Measurements from ENCODE around the gene DYNC1I1. TPM values are rescaled to one million over a fixed set of nuclear protein-coding genes. Genes with fewer than 3 reads are reported as not detected.

Gene DYNC1I1
- total RNA-seq, 1 donor from 2014 or later = 2.3 TPM

DNA sequence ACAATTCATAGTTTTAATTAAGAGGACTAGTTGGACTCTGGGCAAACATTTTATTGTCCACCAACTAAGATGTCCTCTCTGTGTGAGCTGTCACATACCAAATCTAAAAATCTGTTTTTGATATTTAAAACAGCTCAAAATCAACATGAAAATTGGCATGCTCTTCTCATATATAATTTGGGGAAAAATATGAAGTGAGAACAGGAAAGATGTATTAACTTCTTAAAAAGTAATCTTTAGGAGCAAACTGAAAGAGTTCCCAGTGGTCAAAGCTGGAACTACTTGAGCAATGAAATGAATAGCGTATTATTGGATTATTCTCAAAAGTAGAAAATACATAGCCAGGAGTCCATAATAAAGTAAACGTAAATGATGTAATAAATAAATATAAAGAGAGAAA, 147.2 kb downstream of the DYNC1I1 start:
- DNase-seq (no peak), ATAC-seq (no peak)
- H3K4me3 ChIP-seq = no peak overlapping the region
- intact Hi-C loops (cut with DNase I) = loop anchor here (10.0 kb wide), 1 partner anchor 1145 kb away; no protein-coding TSS in a partner anchor
- H3K27ac ChIP-seq = no peak overlapping the region
- no peaks in the 10 kb centered on the region for H3K36me3 ChIP-seq
- no peaks in the 10 kb centered on the region for H3K4me1 ChIP-seq
- H3K9me3 ChIP-seq = no peaks in the 10 kb centered on the region
- H3K27me3 ChIP-seq = no peaks in the 10 kb centered on the region
- TF ChIP-seq, protein P1, sequence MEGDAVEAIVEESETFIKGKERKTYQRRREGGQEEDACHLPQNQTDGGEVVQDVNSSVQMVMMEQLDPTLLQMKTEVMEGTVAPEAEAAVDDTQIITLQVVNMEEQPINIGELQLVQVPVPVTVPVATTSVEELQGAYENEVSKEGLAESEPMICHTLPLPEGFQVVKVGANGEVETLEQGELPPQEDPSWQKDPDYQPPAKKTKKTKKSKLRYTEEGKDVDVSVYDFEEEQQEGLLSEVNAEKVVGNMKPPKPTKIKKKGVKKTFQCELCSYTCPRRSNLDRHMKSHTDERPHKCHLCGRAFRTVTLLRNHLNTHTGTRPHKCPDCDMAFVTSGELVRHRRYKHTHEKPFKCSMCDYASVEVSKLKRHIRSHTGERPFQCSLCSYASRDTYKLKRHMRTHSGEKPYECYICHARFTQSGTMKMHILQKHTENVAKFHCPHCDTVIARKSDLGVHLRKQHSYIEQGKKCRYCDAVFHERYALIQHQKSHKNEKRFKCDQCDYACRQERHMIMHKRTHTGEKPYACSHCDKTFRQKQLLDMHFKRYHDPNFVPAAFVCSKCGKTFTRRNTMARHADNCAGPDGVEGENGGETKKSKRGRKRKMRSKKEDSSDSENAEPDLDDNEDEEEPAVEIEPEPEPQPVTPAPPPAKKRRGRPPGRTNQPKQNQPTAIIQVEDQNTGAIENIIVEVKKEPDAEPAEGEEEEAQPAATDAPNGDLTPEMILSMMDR (IDR thresholded peaks at IDR 0.05) = no peak

DNA sequence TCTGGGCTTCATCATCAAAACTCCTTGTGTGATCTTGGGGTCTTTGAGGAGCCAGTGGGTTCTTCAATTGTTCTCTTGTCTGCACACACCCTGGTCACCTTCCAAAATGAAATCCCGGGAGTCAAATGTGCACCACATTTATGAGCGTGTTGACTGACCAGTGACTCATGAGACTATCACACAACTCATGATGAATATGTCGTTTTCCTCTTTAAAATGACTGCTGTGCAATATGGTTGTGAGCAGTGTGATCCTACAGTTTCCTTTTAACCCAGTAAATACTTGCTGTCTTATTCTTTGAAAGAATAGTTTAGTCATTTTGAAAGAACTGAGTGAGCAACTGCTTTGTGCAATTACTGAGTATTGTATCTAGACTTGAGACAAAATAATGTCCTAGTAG, 149.2 kb downstream of the DYNC1I1 start:
- no peak overlapping the region for H3K4me3 ChIP-seq
- H3K27me3 ChIP-seq = no peaks in the 10 kb centered on the region
- TF ChIP-seq, protein P1 (IDR thresholded peaks at IDR 0.05) = no peak
- H3K36me3 ChIP-seq = no peaks in the 10 kb centered on the region
- DNase-seq (no peak), ATAC-seq (no peak)
- no peaks in the 10 kb centered on the region for H3K4me1 ChIP-seq
- intact Hi-C loops (cut with DNase I) = no loop called here
- no peaks in the 10 kb centered on the region for H3K9me3 ChIP-seq
- no peak overlapping the region for H3K27ac ChIP-seq

DNA sequence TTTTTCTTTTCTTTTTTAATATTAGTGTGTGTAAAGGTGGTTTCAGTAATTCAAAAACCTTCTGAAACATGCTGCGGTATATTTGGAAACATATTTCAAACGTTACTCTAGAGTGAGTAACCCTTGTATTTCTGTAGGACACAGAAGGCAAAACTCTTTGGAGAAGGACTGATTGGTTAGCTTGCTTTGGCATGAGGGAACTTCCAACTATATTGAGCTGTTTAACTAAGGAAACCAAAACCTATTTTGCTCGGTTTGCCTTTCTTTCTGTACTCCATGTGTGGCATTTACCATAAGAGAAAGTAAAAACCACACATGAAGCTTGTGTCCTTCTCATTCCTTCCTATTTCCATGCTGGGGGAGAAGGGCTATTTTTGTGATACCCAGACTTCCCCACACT, 149.8 kb downstream of the DYNC1I1 start:
- no peaks in the 10 kb centered on the region for H3K4me1 ChIP-seq
- H3K9me3 ChIP-seq = no peaks in the 10 kb centered on the region
- H3K4me3 ChIP-seq = no peak overlapping the region
- H3K36me3 ChIP-seq = no peaks in the 10 kb centered on the region
- ATAC-seq (no peak), DNase-seq (no peak)
- TF ChIP-seq, protein P1 (IDR thresholded peaks at IDR 0.05) = no peak
- no peak overlapping the region for H3K27ac ChIP-seq
- intact Hi-C loops (cut with DNase I) = no loop called here
- H3K27me3 ChIP-seq = no peaks in the 10 kb centered on the region

DNA sequence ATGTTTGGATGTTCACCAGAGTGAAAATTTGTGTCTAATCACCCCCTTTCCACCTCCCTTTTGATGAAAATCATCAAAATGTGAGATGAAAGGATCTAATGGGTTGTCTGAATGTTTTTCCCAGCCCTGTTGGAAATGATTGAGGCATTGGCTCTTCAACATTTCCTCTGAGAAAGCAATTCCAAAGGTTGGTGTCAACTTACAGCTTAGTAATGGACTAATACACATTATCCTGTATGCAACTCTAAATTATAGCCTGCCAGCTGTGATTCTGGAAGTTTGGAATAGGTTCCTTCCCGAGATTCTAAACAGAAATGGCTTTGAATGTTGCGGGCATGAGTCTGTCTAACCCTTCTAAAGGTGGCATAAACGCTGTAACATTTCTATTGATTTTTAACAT, 152.9 kb downstream of the DYNC1I1 start:
- no peaks in the 10 kb centered on the region for H3K36me3 ChIP-seq
- H3K27ac ChIP-seq = no peak overlapping the region
- TF ChIP-seq, protein P1 (IDR thresholded peaks at IDR 0.05) = no peak
- H3K4me1 ChIP-seq = no peaks in the 10 kb centered on the region
- intact Hi-C loops (cut with DNase I) = no loop called here
- H3K27me3 ChIP-seq = no peaks in the 10 kb centered on the region
- no peaks in the 10 kb centered on the region for H3K9me3 ChIP-seq
- DNase-seq (no peak), ATAC-seq (no peak)
- no peak overlapping the region for H3K4me3 ChIP-seq

DNA sequence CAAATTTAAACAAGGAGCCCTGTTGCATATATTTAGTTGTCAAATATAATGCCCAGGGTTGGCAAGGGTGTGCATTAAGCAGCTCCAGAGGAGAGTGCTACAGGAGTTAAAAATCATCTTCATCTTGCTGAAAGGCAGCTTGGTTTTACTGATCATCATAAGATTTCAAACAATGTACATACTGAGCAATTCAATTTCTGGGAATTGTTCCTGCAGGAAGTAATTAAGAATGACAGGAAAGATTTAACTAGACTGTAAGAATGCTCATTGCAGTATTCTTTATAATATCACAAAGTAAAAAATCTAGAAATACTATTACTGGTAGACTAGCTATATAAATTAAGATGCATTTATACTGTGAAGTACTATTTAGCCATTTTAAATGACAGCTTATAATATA, 153.6 kb downstream of the DYNC1I1 start:
- Histone ChIP-seq H3K4me3 (no peak overlapping the region), H3K9me3 (no peaks in the 10 kb centered on the region), H3K27me3 (no peaks in the 10 kb centered on the region), H3K36me3 (no peaks in the 10 kb centered on the region), H3K27ac (no peak overlapping the region), H3K4me1 (no peaks in the 10 kb centered on the region)
- ATAC-seq (no peak), DNase-seq (no peak)
- intact Hi-C loops (cut with DNase I) = no loop called here
- TF ChIP-seq, protein P1 (IDR thresholded peaks at IDR 0.05) = no peak

DNA sequence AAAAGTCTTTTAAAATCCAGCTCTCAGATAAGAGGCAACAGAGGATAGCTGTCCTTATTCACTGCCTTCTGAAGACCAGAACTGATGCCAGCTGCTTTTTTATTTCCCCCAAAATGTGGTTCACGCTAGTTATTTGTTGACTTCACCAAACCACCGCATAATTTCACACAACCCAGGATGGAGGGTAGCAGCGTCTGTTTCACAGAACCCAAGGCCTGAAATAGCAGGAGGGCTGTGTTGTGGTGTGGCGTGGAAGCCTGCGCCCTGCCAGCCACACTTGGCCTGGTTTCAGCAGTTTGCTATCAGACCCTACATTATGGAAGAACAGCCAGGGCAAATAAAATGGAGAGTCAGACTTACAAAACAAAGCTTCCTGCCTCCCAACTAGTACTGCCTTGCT, 155.4 kb downstream of the DYNC1I1 start:
- DNase-seq = no peak
- no peaks in the 10 kb centered on the region for H3K9me3 ChIP-seq
- H3K27me3 ChIP-seq = no peaks in the 10 kb centered on the region
- TF ChIP-seq, protein P1 (IDR thresholded peaks at IDR 0.05) = no peak
- no peaks in the 10 kb centered on the region for H3K4me1 ChIP-seq
- H3K36me3 ChIP-seq = no peaks in the 10 kb centered on the region
- no peak overlapping the region for H3K4me3 ChIP-seq
- no peak for ATAC-seq
- intact Hi-C loops (cut with DNase I) = no loop called here
- H3K27ac ChIP-seq = no peak overlapping the region
